ENCODE data around the gene YBEY. TPM values are rescaled to one million over a fixed set of nuclear protein-coding genes. Genes with fewer than 3 reads are reported as not detected.

Gene YBEY
- polyA plus RNA-seq, 1 experiment, result 31.2 TPM

DNA sequence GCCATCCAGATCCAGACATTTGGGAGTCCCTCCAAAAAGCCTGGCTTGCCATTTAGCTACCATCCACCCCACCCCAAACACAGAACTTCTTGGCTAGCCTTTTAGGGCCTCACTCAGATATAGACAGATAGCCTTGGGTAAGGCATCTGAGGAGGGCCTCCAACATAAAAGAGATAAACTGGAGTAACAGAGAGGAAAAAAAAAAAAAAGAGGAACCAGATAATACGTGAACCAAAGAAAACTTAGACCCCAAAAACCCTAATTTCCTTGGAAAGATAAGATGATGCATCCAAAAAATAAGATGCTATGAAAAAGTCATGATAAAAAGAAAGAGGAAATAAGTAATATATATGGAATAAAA is 37.7 kb upstream of the YBEY start:
- Histone ChIP-seq H3K27ac (ENCODE audit: low read depth, low read length) (no peak overlapping the region), H3K9me3 (ENCODE audit: control insufficient read depth, insufficient read depth, low read length) (no peaks in the 10 kb centered on the region), H3K4me3 (ENCODE audit: low read depth, low read length) (no peak overlapping the region), H3K27me3 (ENCODE audit: control insufficient read depth, insufficient read depth, low read length) (no peaks in the 10 kb centered on the region)
- POLR2A ChIA-PET, result no interaction called here
- CTCF ChIA-PET, result no interaction called here
- TF ChIP-seq, protein P1, sequence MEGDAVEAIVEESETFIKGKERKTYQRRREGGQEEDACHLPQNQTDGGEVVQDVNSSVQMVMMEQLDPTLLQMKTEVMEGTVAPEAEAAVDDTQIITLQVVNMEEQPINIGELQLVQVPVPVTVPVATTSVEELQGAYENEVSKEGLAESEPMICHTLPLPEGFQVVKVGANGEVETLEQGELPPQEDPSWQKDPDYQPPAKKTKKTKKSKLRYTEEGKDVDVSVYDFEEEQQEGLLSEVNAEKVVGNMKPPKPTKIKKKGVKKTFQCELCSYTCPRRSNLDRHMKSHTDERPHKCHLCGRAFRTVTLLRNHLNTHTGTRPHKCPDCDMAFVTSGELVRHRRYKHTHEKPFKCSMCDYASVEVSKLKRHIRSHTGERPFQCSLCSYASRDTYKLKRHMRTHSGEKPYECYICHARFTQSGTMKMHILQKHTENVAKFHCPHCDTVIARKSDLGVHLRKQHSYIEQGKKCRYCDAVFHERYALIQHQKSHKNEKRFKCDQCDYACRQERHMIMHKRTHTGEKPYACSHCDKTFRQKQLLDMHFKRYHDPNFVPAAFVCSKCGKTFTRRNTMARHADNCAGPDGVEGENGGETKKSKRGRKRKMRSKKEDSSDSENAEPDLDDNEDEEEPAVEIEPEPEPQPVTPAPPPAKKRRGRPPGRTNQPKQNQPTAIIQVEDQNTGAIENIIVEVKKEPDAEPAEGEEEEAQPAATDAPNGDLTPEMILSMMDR (IDR thresholded peaks at IDR 0.05; ENCODE audit: low read depth, low read length), result no peak
- no peak for DNase-seq (ENCODE audit: low read depth, low spot score)

DNA sequence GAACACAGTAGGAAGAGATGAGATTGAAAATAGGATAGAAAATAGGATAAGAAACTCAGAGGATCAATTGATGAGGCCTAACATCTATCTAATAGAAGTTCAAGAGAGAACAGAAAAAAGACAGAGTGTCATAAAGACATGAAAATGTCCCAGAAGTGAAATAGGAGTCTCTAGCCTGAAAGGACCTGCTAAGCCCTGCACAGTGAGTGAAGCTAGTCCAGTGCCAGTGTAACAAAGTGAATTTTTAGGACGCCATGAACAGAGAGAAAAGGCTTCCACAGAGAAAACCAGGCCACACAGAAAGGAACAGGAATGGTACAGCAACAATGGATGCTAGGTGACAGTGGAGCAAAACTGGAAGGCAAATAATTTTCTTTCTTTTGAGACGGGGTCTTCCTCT is 37.3 kb upstream of the YBEY start:
- Histone ChIP-seq H3K4me3 (ENCODE audit: low read depth, low read length) (no peak overlapping the region), H3K27ac (ENCODE audit: low read depth, low read length) (no peak overlapping the region), H3K27me3 (ENCODE audit: control insufficient read depth, insufficient read depth, low read length) (no peaks in the 10 kb centered on the region), H3K9me3 (ENCODE audit: control insufficient read depth, insufficient read depth, low read length) (no peaks in the 10 kb centered on the region)
- TF ChIP-seq, protein P1 (IDR thresholded peaks at IDR 0.05; ENCODE audit: low read depth, low read length), result no peak
- no peak for DNase-seq (ENCODE audit: low read depth, low spot score)
- CTCF ChIA-PET, result interaction anchor here (1.2 kb wide), 1 partner anchor 106 kb away, joined by 3 read pairs; no protein-coding TSS in a partner anchor
- POLR2A ChIA-PET, result no interaction called here

DNA sequence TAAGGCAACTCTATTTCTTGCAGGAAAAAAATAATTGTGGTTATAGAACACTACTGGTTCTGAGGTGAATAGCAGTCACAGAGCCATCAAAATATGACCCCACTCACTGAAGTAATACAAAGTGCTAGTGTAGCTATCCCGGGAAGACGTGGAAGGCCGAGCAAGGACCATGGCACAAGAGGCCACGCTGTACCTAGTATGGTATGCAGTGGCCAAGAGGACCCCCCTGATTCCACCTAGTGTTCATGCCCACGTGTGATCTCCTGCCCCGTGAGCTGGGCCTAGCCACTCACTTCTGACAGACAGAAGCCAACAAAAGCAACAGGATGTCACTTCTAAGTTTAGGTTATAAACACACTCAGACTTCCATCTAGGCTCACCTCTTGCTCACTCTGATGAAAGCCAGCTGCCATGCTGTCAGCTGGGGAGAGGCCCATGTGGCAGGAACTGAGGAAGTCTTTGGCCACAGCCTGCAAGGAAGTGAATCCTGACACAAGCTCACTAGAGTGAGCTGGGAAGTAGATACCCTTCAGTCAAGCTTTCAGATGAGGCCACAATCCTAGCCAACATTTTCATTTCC is 35.9 kb upstream of the YBEY start:
- no peak for DNase-seq (ENCODE audit: low read depth, low spot score)
- H3K9me3 ChIP-seq (ENCODE audit: control insufficient read depth, insufficient read depth, low read length), result no peaks in the 10 kb centered on the region
- no peak overlapping the region for H3K27ac ChIP-seq (ENCODE audit: low read depth, low read length)
- no peaks in the 10 kb centered on the region for H3K27me3 ChIP-seq (ENCODE audit: control insufficient read depth, insufficient read depth, low read length)
- H3K4me3 ChIP-seq (ENCODE audit: low read depth, low read length), result no peak overlapping the region
- ChIA-PET CTCF (interaction anchor here (1.0 to 1.2 kb wide), 2 partner anchors 97 to 107 kb away, joined by 3 read pairs; no protein-coding TSS in a partner anchor), POLR2A (no interaction called here)
- TF ChIP-seq, protein P1 (IDR thresholded peaks at IDR 0.05; ENCODE audit: low read depth, low read length), result no peak

DNA sequence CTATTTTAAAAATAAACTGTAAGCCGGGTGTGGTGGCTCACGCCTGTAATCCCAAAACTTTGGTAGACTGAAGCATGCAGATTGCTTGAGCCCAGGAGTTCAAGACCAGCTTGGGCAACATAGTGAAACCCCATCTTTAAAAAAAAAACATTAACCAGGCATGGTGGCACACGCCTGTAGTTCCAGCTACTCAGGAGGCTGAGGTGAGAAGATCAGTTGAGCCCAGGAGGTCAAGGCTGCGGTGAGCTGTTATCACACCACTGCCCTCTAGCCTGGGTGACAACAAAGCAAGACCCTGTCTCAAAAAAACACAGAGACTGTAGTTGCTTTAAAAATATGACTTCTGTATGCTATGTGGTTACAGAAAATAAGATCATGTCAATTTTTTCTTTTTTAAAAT is 33.3 kb upstream of the YBEY start:
- Histone ChIP-seq H3K9me3 (ENCODE audit: control insufficient read depth, insufficient read depth, low read length) (no peaks in the 10 kb centered on the region), H3K27ac (ENCODE audit: low read depth, low read length) (no peak overlapping the region), H3K4me3 (ENCODE audit: low read depth, low read length) (no peak overlapping the region), H3K27me3 (ENCODE audit: control insufficient read depth, insufficient read depth, low read length) (no peaks in the 10 kb centered on the region)
- ChIA-PET CTCF (interaction anchor here (1.6 kb wide), 1 partner anchor 109 kb away, joined by 8 read pairs; no protein-coding TSS in a partner anchor), POLR2A (no interaction called here)
- no peak for DNase-seq (ENCODE audit: low read depth, low spot score)
- TF ChIP-seq, protein P1 (IDR thresholded peaks at IDR 0.05; ENCODE audit: low read depth, low read length), result no peak

DNA sequence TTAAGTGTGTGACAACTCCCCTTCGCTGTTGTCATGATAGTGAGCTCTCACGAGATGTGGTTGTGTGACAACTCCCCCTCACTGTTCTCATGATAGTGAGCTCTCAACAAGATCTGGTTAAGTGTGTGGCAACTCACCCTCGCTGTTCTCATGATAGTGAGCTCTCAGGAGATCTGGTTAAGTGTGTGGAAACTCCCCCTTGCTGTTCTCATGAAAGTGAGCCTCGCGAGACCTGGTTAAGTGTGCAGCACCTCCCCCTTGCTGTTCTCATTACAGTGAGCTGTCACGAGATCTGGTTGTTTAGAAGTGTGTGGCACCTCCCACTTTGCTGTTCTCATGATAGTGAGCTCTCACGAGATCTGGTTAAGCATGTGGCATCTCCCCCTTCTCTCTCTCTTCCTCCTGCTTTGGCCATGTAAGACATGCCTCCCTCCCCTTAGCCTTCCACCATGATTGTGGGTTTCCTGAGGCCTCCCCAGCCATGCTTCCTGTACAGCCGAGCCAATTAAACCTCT is 32.5 kb upstream of the YBEY start:
- ChIA-PET CTCF (interaction anchor here (1.6 kb wide), 2 partner anchors 101 to 110 kb away, joined by 5 to 8 read pairs; no protein-coding TSS in a partner anchor), POLR2A (no interaction called here)
- TF ChIP-seq, protein P1 (IDR thresholded peaks at IDR 0.05; ENCODE audit: low read depth, low read length), result no peak
- Histone ChIP-seq H3K4me3 (ENCODE audit: low read depth, low read length) (no peak overlapping the region), H3K27me3 (ENCODE audit: control insufficient read depth, insufficient read depth, low read length) (no peaks in the 10 kb centered on the region), H3K9me3 (ENCODE audit: control insufficient read depth, insufficient read depth, low read length) (no peaks in the 10 kb centered on the region), H3K27ac (ENCODE audit: low read depth, low read length) (no peak overlapping the region)
- no peak for DNase-seq (ENCODE audit: low read depth, low spot score)

Measured in AG04450 (cell line).